Limb (tissue), 2 donors: ENCODE measurements around the gene IL17RA.

Experiments used
- DNase-seq, 2 donors: peaks; one replicate each; pipeline ENCODE4 v3.0.0-alpha.2; 2016; ENCODE audit errors: extremely low spot score in 2 of 2

Gene IL17RA

GRCh38 chr22:17083811-17084441, 874 bp upstream of the IL17RA start:
- DNase-seq: no peak

GRCh38 chr22:17085277-17086181, 729 bp downstream of the IL17RA start:
- no peak for DNase-seq

DNA sequence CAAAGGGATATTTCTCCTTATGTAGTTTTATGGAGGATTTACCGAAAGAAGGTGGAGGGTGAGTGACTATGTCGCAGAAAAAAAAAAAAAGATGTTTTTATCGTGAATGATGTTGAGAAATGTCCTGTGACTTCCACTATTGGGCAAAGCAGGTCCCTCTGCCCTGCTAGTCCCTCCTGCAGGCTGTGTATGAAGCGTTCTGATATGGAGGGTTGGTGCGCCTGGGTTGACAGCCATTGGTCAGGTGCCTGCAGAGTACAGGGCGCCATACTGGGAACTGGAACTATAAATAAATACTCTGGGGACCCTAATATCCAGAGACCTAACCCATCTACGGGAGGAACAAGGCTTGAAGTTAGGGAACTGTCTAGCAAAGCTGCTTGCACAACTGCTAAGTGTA, 1.5 kb downstream of the IL17RA start:
- no peak for DNase-seq

GRCh38 chr22:17086788-17087497, 2.1 kb downstream of the IL17RA start:
- no peak for DNase-seq

DNA sequence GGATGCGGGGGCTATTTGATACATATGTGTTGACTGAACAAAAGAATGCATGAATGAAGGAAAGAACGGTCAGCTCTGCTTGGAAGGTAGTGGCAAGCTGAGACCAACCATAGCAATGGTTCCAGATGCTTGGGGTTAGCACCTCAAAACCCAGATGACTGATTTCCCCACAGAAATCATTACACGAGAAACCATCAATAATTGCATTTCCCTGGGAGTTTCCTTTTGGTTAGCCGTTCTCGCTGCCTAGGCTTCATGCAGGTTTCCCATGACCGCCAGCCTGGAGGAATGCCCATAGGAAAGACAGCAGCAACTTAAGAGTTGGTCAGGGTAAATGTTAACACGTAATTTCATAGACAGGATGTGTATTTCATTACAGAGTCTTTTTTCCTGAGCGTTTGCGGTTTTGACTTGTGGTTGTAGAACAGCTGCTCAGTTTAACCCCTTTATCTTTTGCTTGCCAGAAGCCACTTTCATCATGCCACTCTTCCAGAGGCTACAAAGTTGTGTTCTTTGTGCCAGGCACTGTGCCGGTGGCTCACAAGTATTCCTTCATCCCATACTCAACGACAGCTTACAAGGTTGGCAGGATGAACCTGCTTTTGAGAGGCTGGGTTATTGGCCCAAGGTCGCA, 2.8 kb downstream of the IL17RA start:
- no peak for DNase-seq

DNA sequence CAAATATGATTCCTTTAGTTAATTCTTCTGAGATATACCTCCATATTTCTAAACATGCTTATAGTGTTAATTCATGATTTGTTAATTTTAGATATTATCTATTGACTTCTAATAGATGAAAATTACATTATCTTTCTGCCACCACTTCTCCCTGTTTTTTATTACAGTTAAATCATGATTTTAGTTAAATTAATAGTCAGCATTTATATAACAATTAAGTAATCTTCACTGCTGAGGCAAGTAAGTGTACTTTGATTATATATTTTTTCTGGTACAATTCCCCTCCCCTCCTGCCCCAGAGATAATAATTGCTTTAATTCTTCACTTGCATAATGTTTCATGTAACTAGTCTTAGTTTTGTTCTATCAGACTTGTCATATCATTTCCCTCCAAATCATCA, 5.8 kb downstream of the IL17RA start:
- DNase-seq: no peak

- DNase-seq: no peak
These were observed 7.1 kb downstream of the IL17RA start for GRCh38 chr22:17091851-17092250.

GRCh38 chr22:17093081-17093480, 8.3 kb downstream of the IL17RA start:
- DNase-seq: no peak

DNA sequence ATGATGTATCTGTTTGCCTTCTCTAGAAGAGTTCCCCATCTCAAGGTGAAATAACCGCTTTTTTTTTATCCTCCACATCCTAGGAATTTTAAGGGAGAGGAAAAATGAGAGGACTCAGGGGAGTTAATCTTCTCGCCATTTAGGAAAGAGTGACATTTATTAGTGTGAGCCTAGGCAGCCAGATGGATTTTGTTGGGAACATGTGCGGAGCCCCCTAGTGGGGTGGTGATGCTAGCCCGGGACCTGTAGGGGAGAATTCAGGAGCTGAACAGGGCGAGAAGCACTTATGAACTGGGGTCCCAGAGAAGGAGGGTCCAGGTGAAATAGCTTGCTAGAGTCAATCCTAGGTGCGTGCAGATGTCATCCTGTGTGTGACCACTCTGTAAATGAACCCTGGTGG, 10.7 kb downstream of the IL17RA start:
- no peak for DNase-seq

DNA sequence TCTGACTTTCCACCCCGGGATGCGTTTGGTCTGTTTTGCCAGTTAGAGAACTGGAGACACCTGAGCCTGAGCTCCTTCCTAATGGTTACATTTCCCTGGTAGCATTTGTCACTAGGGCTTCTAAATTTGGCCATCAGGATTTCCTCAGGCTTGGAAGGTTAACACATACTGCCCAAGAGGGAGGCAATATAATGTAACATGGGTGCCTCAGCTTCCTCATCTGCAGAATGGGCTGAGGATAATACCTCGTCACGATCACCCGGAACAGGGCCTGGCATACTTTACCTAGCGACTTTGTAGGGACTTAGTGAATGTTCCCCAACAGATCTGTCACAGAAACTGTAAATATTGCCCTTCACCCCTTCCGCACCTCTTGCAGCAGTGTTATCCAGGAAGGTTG, 11.3 kb downstream of the IL17RA start:
- no peak for DNase-seq

- no peak for DNase-seq
These were observed 12.3 kb downstream of the IL17RA start for GRCh38 chr22:17097062-17097461.

- DNase-seq: no peak
These were observed 12.9 kb downstream of the IL17RA start for GRCh38 chr22:17097701-17098100.

- no peak for DNase-seq
These were observed 13.6 kb downstream of the IL17RA start for GRCh38 chr22:17098379-17098819.

- DNase-seq: no peak
These were observed 15.8 kb downstream of the IL17RA start for GRCh38 chr22:17100621-17101020.

GRCh38 chr22:17101475-17102296, 16.9 kb downstream of the IL17RA start:
- no peak for DNase-seq

- DNase-seq: no peak
These were observed 17.5 kb downstream of the IL17RA start for GRCh38 chr22:17102297-17102667.

- DNase-seq: no peak
These were observed 18.6 kb downstream of the IL17RA start for GRCh38 chr22:17103351-17103750.

GRCh38 chr22:17104336-17104935, 19.6 kb downstream of the IL17RA start:
- DNase-seq: no peak

- DNase-seq: peak in 1 of 2 donors; percentile 14
These were observed 20.6 kb downstream of the IL17RA start for GRCh38 chr22:17105143-17106129.
